Stimulated activated naive B cell treated with anti-CD40 and anti-IgM and Interleukin-4, amounts not matched to agents 10 μg/mL and 1 μg/mL and 100 μg/mL, for 72 hours (primary cell): ENCODE measurements around the gene SDHC.
"Not testable (repeated sequence)": the region's sequence is repeated elsewhere in the genome, so short reads cannot be mapped to it uniquely, and the experiment has no call there.

ENCODE experiments used
- ATAC-seq, 2 donors: fragments of 150-1000 bp; cut with Tn5 transposase; replicated peaks; 2 replicates each; pipeline ENCODE4 v1.10.0; 2021; ENCODE audit warnings: moderate library complexity in 1 of 2
- DNase-seq: peaks from one replicate; pipeline ENCODE4 v3.0.0; 2021
- H3K27ac Mint-ChIP-seq: one replicate; pipeline ENCODE4 v1.8.0; 2022; ENCODE audit warnings: mild to moderate bottlenecking, mixed read lengths
- H3K27me3 Mint-ChIP-seq, 2 donors: one replicate each; pipeline ENCODE4 v1.8.0; 2022; ENCODE audit warnings: mixed read lengths in 2 of 2
- H3K36me3 Mint-ChIP-seq, 2 donors: one replicate each; pipeline ENCODE4 v1.8.0; 2022; ENCODE audit warnings: mixed read lengths in 2 of 2, mild to moderate bottlenecking in 1 of 2
- H3K4me1 Mint-ChIP-seq, 2 donors: one replicate each; pipeline ENCODE4 v1.8.0; 2022; ENCODE audit warnings: mixed read lengths in 2 of 2, mild to moderate bottlenecking in 1 of 2
- H3K4me3 Mint-ChIP-seq, 2 donors: one replicate each; pipeline ENCODE4 v1.8.0; 2022; ENCODE audit warnings: mild to moderate bottlenecking in 2 of 2, mixed read lengths in 2 of 2, moderate library complexity in 1 of 2
- H3K9me3 Mint-ChIP-seq, 2 donors: one replicate each; pipeline ENCODE4 v1.8.0; 2022; ENCODE audit warnings: mixed read lengths in 2 of 2, mild to moderate bottlenecking in 1 of 2

Gene SDHC

DNA sequence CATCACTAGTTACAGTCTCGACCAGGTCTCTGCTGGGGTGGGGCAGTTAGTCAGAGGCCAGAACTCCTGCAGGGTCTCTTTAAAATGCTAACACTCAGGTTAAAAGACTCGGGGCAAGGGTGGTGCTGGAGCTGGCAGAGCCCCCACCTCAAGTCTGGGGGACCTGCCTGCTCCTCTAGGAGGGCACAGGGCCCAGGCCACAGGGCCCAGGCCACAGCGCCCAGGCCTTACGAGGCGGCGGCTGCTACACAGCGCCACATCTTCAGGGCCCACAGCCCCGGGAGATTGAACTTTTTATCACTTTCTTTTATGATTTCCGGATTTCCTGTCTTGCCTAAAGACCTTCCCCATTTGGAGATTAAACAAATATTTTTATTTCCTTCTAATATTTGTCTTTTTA lies 14.8 kb upstream of the SDHC start:
- Mint-ChIP-seq H3K4me1 (peaks cover 9 to 25% of the 10 kb centered on the region in 2 donors), H3K4me3 (no peak overlapping the region), H3K27ac (peak overlapping the region; percentile 51), H3K9me3 (no peaks in the 10 kb centered on the region), H3K27me3 (no peaks in the 10 kb centered on the region), H3K36me3 (peaks cover 1 to 6% of the 10 kb centered on the region in 2 donors)
- ATAC-seq, result no peak
- DNase-seq, result no peak

DNA sequence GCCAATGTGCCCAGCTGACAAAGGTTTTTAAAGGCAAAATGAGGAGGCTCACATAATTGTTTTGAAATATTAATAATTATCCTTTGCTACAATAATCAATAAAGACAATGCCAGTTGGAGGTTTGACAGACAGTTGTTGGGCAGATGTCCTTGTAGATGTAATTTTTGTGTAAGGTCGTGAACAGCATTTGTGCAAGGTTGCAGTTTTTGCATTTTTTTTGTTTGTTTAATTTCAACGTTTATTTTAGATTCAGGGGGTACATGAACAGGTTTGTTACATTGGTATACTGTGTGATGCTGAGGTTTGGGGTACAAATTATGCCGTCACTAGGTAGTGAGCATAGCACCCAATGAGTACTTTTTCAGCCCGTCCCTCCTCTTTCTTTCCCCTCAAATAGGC lies 13.7 kb upstream of the SDHC start:
- Mint-ChIP-seq H3K36me3 (peaks cover 1 to 6% of the 10 kb centered on the region in 2 donors), H3K27ac (no peak overlapping the region), H3K4me3 (no peak overlapping the region), H3K4me1 (peaks cover 16 to 33% of the 10 kb centered on the region in 2 donors), H3K9me3 (no peaks in the 10 kb centered on the region), H3K27me3 (no peaks in the 10 kb centered on the region)
- no peak for DNase-seq
- ATAC-seq, result no peak

DNA sequence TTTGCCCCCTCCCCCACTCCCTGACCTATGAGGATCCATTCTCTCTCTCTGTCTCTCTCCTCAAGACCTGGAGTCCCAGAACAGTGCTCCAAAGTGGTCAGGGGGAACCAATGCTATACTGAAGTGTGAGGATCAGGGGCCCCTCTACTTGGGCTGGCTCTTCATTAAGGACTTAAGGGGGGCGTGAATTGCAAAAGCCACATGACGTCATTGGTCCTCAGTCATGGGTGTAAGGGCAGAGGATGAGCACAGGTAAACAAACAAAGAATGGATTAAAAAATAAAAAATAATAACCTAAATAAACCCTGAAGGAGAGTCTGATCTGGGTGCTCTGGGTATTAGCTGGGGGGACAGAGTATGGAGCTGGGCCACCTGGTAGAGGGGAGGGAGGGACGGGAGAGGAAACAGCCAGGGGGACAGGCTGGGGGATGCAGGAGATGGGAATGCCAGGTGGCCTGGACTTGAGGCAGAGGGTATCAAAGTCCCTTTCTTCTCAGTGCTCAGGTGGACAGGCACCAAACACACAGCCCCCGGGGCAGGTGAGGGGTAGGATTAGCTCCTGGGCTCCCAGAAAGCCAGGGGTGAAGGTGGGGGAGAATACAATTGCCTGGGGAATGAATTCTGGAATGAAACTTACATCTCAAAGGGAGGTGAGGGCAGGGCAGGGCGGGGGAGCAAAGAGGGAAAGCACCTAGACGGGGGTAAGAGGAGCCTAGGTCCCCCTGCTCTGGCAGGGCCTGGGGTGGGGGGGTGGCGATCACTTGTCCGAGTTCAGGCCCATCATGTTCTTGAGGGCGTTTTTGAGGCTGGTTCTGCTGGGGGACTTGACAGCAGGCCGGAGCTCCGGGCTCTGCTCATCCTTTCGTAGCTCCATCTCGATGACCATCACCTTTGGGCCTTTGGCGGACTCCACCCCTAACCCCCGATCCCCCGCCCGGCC lies 9.0 kb upstream of the SDHC start:
- Mint-ChIP-seq H3K27ac (peak overlapping the region; percentile 97), H3K4me3 (peak overlapping the region; percentile 94 to 99), H3K36me3 (peaks cover 0 to 7% of the 10 kb centered on the region in 2 donors), H3K9me3 (no peaks in the 10 kb centered on the region), H3K4me1 (peaks cover 27 to 47% of the 10 kb centered on the region in 2 donors), H3K27me3 (no peaks in the 10 kb centered on the region)
- ATAC-seq (peak; percentile 1 to 2), DNase-seq (no peak)

DNA sequence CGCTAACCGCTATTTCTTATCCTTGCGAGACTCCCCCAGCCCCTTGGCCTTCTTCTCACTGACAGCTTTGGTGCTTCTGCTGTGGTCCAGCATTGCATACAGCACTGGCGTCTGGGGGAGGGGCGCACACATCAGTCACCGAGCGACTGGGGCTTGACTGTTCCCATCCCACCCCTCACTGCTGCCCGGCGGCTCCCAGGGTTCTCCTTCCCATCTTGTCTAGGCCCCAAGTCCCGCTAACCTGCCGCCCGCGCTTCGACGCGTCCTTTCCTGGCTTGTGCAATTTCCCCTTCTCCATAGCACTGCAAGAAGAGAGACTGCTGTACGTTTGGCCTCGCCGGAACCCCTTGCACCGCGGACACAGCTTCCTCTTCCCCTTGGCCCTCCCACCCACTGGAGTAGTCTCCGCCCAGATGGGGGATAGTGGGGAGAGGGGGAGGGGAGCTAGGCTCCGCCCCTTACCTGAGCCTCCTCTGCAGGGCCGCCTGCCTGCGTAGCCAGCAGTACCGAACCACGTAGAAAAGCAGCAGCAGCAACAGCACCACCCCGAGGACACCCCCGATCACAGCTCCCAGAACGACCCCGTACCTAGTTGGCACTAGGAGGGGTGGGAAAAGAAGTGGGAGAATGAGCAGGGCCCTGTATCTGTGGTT lies 8.2 kb upstream of the SDHC start:
- DNase-seq, result peak; percentile 76
- Mint-ChIP-seq H3K4me3 (peak overlapping the region; percentile 94 to 99), H3K36me3 (peaks cover 0 to 7% of the 10 kb centered on the region in 2 donors), H3K4me1 (peaks cover 27 to 47% of the 10 kb centered on the region in 2 donors), H3K9me3 (no peaks in the 10 kb centered on the region), H3K27me3 (no peaks in the 10 kb centered on the region), H3K27ac (peak overlapping the region; percentile 97)
- peak; percentile 83 to 92 for ATAC-seq

DNA sequence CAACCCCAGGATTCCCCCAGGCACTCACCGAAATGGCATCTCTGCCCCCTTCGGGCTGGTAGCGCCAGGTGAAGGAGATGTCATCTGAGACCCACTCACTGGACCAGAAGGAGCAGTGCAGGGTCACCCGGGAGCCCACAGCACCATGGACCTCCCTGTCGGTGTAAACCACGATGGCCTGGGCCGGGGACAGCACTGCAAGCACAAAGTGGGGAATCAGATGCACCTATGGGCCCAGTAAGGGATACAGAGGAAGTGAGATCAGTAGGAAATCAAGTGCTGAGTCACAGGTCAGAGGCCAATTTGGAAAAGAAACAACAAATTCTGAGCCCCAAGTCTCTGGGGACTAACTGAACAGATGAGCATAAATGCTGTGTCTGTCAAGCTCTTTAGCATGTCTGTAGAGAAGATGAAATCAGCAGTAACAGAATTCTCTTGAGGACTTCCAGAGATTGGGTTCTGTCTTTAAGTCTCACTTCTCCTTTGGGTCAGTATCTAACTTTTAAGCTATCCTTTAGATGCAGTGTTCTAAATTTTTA lies 6.9 kb upstream of the SDHC start:
- no peaks in the 10 kb centered on the region for H3K9me3 Mint-ChIP-seq
- H3K27me3 Mint-ChIP-seq, result no peaks in the 10 kb centered on the region
- peak overlapping the region; percentile 70 for H3K27ac Mint-ChIP-seq
- peaks cover 27 to 47% of the 10 kb centered on the region in 2 donors for H3K4me1 Mint-ChIP-seq
- H3K36me3 Mint-ChIP-seq, result peaks cover 0 to 7% of the 10 kb centered on the region in 2 donors
- DNase-seq (peak; percentile 48), ATAC-seq (peak; percentile 68 to 76)
- peak overlapping the region; percentile 49 to 94 for H3K4me3 Mint-ChIP-seq

DNA sequence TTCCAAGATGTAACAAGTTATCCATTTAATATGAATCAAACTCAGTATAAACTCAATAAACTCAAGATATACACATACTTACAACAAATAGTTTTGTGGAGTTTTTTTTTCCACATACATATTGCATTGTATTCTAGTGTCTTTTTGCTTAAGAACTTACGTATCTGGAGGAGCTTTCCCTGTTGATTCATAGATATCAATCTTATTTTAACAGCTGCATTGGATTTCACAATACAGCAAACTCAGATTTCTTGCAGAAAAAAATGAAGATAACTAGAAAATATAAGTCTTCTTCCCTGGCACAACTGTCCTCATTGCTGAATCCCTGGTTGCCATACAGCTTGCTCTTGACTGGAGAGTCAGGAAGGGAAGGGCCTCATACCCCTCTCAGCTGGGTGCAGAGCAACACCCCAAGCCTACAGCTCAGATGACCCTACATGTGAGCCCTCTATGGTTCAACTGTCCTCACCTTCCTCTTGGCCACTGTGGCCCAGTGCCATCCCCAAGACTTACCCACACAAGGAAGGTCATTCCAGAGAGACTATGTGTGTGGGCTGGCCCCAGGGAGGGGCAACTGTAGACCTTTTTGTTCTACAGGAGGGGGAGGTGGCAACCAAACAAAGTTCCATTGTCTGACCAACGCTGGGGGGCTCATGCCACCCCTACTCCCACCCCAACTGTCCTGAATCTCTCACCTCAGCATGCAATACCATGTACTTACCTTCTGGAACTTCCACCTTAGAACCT lies 6.1 kb upstream of the SDHC start:
- no peak for DNase-seq
- peaks cover 0 to 7% of the 10 kb centered on the region in 2 donors for H3K36me3 Mint-ChIP-seq
- no peaks in the 10 kb centered on the region for H3K9me3 Mint-ChIP-seq
- no peak overlapping the region for H3K4me3 Mint-ChIP-seq
- ATAC-seq, result no peak
- H3K27ac Mint-ChIP-seq, result peak overlapping the region; percentile 22
- no peaks in the 10 kb centered on the region for H3K27me3 Mint-ChIP-seq
- peaks cover 29 to 46% of the 10 kb centered on the region in 2 donors for H3K4me1 Mint-ChIP-seq

DNA sequence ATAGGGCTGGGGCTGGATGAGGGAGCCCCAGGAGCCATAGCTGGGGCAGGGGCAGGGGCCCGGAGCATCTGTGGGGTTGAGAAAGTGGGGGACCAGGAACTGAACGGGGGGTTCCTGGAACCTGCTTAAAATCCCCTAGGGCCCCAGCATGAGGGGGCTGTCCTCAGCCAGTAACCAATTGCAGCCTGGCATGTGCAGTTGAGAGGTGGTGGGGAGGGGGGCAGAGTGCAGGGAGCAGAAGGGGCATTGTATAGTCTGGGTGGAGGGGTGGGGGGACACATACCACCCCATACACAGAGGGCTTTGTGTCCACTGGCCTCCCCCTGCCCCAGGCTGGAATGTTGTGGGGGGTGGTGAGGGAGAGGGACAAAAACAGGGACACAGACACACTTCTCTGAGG lies 4.3 kb upstream of the SDHC start, which contains the start of gene MPZ:
Gene MPZ (minus strand): TSS at position 101 of the 400 bp plus-strand sequence. CDS start 63 bp downstream, at position 38.
- no peaks in the 10 kb centered on the region for H3K27me3 Mint-ChIP-seq
- H3K4me1 Mint-ChIP-seq, result peaks cover 31 to 51% of the 10 kb centered on the region in 2 donors
- peaks cover 0 to 4% of the 10 kb centered on the region in 2 donors for H3K36me3 Mint-ChIP-seq
- DNase-seq (no peak), ATAC-seq (no peak)
- H3K27ac Mint-ChIP-seq, result no peak within 1 kb of the TSS
- no peak within 1 kb of the TSS for H3K4me3 Mint-ChIP-seq
- H3K9me3 Mint-ChIP-seq, result no peaks in the 10 kb centered on the region

DNA sequence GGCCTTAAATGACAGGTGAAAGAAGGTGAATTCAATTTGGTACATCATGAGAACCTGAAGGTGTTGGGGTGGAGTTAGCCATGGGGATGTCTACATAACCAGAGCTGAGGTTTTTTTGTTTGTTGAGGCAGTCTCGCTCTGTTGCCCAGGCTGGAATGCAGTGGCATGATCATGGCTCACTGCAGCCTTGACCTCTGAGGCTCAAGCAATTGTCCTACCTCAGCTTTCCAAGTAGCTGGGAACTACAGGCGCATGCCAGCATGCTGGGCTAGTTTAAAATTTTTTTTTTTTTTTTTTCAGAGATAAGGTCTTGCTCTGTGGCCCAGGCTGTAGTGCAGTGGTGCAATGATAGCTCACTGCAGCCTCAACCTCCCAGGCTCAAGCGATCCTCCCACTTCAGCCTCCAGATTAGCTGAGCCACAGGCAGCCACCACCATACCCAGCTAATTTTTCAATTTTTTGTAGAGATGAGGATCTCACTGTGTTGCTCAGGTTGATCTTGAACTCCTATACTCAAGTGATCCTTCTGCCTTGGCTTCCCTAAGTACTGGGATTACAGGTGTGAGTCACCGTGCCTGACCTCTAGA lies 2.5 kb upstream of the SDHC start:
- H3K36me3 Mint-ChIP-seq, result no peaks in the 10 kb centered on the region
- no peak overlapping the region for H3K27ac Mint-ChIP-seq
- peaks cover 25 to 51% of the 10 kb centered on the region in 2 donors for H3K4me1 Mint-ChIP-seq
- DNase-seq (no peak), ATAC-seq (no peak)
- no peaks in the 10 kb centered on the region for H3K9me3 Mint-ChIP-seq
- no peak overlapping the region for H3K4me3 Mint-ChIP-seq
- no peaks in the 10 kb centered on the region for H3K27me3 Mint-ChIP-seq

DNA sequence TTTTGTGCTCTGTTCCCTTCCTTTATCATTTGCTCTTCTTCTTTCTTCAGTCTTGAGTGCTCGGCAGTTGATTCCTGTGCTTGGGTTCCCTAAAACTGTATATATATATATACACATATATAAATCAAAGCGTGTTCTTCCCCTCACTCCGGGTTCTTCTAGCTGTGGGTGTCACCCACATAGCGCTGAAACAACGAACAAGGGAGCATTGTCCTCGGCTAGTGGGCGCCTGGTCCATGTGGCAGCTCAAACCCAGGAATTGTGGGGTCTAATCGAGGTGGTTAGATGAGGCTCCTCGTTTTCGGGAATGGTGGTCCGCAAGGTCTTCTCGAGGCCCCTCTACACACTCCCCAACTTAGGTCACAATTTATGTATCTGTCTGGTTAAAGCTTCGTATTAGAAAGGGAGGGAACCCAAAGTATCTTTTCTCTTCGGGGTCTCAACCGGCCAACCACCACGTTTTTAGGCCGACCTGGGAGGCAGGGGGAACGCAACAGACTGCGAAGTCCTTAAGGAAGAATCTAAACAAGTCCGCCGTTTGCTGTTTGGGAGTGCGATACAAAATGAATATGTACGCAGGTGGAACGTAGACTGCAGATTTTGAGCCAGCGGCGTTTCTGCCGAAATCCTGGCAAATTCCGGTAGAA lies 504 bp upstream of the SDHC start:
- H3K27ac Mint-ChIP-seq, result peak overlapping the region; percentile 98
- DNase-seq, result no peak
- peak in 1 of 2 donors; percentile 16 for ATAC-seq
- no peaks in the 10 kb centered on the region for H3K9me3 Mint-ChIP-seq
- H3K27me3 Mint-ChIP-seq, result no peaks in the 10 kb centered on the region
- peak overlapping the region; percentile 97 for H3K4me3 Mint-ChIP-seq
- H3K4me1 Mint-ChIP-seq, result peaks cover 14 to 32% of the 10 kb centered on the region in 2 donors
- H3K36me3 Mint-ChIP-seq, result peaks cover 0 to 3% of the 10 kb centered on the region in 2 donors

DNA sequence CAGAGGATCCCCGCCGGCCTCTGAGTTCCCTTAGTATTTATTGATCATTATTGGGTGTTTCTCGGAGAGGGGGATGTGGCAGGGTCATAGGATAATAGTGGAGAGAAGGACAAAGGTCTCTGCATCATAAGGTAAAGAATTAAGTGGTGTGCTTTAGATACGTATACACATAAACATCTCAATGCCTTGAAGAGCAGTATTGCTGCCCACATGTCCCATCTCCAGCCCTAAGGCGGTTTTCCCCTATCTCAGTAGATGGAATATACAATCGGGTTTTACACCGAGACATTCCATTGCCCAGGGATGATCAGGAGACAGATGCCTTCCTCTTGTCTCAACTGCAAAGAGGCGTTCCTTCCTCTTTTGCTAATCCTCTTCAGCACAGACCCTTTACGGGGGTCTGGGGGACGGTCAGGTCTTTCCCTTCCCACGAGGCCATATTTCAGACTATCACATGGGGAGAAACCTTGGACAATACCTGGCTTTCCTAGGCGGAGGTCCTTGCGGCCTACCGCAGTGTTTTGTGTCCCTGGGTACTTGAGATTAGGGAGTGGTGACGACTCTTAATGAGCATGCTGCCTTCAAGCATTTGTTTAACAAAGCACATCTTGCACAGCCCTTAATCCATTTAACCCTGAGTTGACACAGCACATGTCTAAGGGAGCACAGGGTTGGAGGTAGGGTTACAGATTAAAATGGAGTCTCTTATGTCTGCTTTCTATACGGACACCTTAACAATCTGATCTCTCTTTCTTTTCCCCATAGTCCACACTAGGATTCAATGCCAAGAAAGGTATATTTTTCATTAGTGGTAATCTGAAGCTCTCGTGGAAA lies 1.9 kb downstream of the SDHC start:
- not testable (repeated sequence) for H3K27ac Mint-ChIP-seq, DNase-seq, H3K4me3 Mint-ChIP-seq, H3K36me3 Mint-ChIP-seq, ATAC-seq, H3K9me3 Mint-ChIP-seq, H3K27me3 Mint-ChIP-seq
- H3K4me1 Mint-ChIP-seq, result peaks cover 13 to 30% of the 10 kb centered on the region in 2 donors

DNA sequence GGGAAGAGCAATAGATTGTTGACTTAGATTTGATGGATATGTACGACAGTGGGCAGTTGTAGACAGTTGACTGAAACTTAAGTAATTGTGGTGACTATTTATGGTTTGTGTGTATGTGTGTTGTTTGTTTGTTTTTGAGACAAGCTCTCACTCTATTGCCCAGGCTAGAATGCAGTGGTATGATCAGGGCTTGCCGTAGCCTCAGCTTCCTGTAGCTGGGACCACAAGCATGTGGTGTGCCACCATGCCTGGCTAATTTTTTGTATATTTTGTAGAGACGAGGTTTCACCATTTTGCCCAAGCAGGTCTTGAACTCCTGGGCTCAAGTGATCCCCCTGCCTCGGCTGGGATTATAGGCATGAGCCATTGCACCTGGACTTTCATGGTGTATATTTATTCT lies 9.8 kb downstream of the SDHC start:
- no peaks in the 10 kb centered on the region for H3K9me3 Mint-ChIP-seq
- ATAC-seq, result no peak
- H3K27me3 Mint-ChIP-seq, result no peaks in the 10 kb centered on the region
- no peak overlapping the region for H3K27ac Mint-ChIP-seq
- DNase-seq, result no peak
- peaks cover 16 to 24% of the 10 kb centered on the region in 2 donors for H3K36me3 Mint-ChIP-seq
- H3K4me1 Mint-ChIP-seq, result no peaks in the 10 kb centered on the region
- H3K4me3 Mint-ChIP-seq, result no peak overlapping the region

DNA sequence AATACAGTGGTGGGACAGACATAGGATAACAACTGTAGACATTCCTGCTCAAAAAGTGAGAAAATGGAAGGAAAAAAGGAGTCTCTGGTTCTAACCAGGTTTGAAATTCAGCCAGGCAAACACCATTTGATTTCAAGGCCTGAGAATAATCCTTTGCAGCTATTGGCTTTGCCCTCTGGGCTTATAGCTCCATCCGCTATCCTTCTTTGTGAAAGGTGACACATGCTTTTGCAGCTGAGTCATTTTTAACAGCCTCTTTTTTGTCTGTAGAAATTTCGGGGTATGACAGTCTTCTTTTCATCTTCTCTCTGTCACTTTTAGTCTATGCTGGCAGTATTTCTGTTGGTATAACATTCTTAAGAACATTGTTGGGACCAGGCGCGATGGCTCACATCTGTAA lies 16.2 kb downstream of the SDHC start:
- H3K9me3 Mint-ChIP-seq, result no peaks in the 10 kb centered on the region
- H3K4me1 Mint-ChIP-seq, result peaks cover 0 to 7% of the 10 kb centered on the region in 2 donors
- H3K27me3 Mint-ChIP-seq, result no peaks in the 10 kb centered on the region
- H3K27ac Mint-ChIP-seq, result no peak overlapping the region
- peaks cover 46% of the 10 kb centered on the region in 2 donors for H3K36me3 Mint-ChIP-seq
- ATAC-seq, result no peak
- DNase-seq, result no peak
- H3K4me3 Mint-ChIP-seq, result no peak overlapping the region
